ENCODE results near the gene CRYGN.

CRYGN gene

GRCh38 chr7:151381348-151382078 lies 58.4 kb downstream of the CRYGN start:
- in situ Hi-C loops (cut with MboI; ENCODE audit: low sequenced_read_pairs): no loop called here

- in situ Hi-C loops (cut with MboI; ENCODE audit: low sequenced_read_pairs): no loop called here
Observed at GRCh38 chr7:151381098-151381347, 58.9 kb downstream of the CRYGN start.

DNA sequence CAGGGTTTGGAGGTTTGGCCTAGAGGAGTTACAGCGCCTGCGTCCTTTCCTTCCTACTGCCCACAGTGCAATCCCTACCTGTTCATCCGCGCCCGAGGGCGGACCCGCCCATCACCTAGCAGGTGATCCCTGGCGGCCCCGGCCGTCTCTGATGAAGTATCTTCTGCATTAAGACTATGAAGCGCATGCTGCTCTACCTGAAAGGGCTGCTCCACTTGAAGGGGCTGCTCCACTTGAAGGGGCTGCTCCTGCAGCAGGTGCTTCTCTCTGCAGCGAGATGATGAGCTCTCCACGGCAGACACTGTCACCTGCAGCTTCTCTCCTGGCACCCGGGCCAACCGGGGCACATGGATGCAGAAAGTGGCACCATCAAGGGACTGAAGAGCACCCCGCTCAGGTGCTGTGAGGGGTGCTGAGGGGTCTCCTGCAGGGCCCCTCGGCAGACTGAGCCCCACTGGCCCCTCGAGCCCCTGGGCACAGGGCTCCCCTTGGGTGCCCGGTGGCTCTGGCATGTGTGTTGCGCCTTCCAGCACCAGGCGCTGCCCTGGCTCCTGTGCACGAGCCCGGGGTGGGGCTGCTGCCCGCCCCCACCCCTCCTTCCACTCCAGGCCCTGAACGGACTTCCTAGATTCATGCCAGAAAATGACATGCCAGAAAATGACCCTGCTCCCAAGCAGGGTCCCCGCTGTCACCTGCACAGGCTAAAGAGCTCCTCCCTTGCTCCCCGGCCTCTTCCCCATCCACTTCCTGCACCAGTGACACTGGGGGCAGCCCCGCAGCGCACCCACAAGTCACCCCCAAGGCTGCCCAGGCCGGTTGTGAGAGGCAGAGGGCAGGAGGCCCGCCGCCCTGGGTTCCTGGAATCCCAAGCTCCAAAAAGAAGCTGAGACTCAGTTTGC lies 59.5 kb downstream of the CRYGN start:
- in situ Hi-C loops (cut with MboI; ENCODE audit: low sequenced_read_pairs): no loop called here

DNA sequence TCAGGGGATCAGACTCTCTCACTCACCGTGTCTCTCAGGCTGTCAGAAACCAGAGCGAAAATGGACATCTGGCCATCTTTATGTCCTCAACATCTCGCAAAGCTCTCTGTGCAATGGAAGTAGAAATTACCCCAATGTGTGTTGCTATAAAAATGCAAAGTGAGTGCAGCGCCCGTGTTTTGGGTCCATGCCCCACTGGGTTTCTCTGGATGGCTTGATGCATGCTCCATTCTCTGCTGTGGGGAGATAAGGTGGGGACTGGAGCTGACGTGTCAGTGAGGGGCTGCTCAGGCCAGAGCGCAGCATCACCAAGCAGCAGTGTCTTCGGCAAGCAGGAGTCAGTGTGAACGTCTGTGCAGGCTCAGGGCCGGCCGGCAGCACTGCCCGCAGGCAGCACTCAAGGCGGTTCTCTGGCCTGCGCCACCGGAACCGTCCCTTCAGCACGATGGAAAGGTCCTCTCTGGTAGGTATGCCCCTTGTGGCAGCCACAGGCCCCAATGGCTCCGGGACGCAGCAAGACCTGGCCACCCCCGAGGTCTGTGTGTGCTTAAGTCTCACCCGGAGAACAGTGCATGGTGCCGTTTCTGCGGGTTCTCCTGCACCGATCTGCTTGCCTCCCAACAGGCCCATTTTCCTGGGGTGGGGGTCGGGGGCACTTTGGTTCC lies 60.3 kb downstream of the CRYGN start:
- in situ Hi-C loops (cut with MboI; ENCODE audit: low sequenced_read_pairs): no loop called here

DNA sequence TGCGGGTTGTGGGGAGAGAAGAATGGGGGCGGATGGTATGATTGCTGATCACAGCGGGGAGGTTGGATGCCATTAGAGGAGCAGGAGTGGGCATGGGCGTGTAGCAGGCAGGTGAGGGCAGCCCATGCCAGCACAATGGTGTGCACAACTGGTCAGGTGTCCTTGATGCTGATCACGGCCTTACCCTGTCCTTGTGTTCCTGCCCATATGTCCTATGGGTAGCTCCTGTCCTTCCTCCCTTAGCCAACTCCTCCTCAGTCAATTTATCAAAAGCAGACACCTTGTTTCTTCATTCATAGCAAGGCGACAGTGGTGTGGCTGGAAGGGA lies 60.8 kb downstream of the CRYGN start:
- in situ Hi-C loops (cut with MboI; ENCODE audit: low sequenced_read_pairs): no loop called here

Measured in hTERT RPE-1 (cell line).